Central memory CD8-positive, alpha-beta T cell (primary cell): ENCODE results near the gene ABCG1.

Source experiments
- ATAC-seq: fragments of 150-1000 bp; cut with Tn5 transposase; replicated peaks from 2 replicates; pipeline ENCODE4 v1.10.0; 2022; ENCODE audit warnings: mild to moderate bottlenecking, moderate FRiP score, moderate number of reproducible peaks; ENCODE audit not compliant: poor library complexity, severe bottlenecking; ENCODE audit errors: extremely low read depth
- DNase-seq, 2 donors: peaks; one replicate each; pipeline ENCODE4 v3.0.0; 2021; ENCODE audit warnings: low spot score in 2 of 2
- H3K27ac Mint-ChIP-seq: one replicate; pipeline ENCODE4 v1.8.0; 2022; ENCODE audit warnings: low read depth, mild to moderate bottlenecking, moderate library complexity, mixed read lengths
- H3K27me3 Mint-ChIP-seq: one replicate; pipeline ENCODE4 v1.8.0; 2022; ENCODE audit warnings: mixed read lengths
- H3K36me3 Mint-ChIP-seq: one replicate; pipeline ENCODE4 v1.8.0; 2022; ENCODE audit warnings: mild to moderate bottlenecking, moderate library complexity, mixed read lengths; ENCODE audit not compliant: insufficient read depth
- H3K4me1 Mint-ChIP-seq: one replicate; pipeline ENCODE4 v1.8.0; 2022; ENCODE audit warnings: mixed read lengths
- H3K4me3 Mint-ChIP-seq: one replicate; pipeline ENCODE4 v1.8.0; 2022; ENCODE audit warnings: mild to moderate bottlenecking, moderate library complexity, mixed read lengths
- H3K9me3 Mint-ChIP-seq: one replicate; pipeline ENCODE4 v1.8.0; 2022; ENCODE audit warnings: mixed read lengths

ABCG1 gene

DNA sequence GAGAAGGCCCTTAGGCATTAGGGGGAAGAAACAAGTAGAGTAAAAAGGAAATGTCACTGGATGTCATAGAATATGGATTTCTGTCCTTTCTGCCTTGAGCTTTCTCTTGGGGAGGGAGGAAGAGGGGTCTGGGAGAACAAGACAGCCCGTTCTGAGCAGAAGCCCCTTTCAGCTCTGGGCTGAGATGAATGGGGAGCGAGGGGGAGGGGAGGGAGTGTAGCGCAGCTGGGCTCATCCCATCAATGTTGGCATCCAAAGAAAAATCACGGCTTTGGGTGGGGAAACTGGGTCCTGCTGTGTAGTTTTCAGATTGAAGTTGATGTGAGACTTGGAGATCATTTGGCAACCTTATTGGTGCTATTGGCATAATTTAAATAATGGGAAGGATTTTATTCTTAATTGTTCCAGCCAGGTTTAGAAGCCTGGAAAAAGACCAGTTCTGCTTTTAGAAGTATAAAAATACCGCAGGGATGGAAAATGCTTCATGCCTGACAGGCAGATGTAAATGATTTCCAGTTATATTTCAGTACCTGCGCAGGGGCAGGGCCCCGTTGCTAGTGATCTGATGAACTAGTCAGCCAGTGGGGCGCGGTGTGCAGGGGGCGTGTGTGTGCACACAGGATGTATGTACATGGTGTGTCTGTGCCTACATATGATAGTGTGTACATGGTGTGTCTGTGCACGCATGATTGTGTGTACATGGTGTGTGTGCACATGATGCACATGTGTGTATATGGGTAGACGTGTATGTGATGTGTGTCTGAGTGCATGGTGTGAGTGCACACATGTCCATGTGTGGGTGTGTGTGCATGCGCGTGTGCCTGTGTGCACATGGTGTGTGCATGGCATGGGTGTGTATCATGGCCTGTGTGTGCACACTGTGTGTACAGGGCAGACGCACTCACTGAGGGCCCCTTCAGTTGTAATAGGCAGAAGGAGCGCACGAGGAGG is 36.0 kb downstream of the ABCG1 start:
- Mint-ChIP-seq H3K27me3 (no peaks in the 10 kb centered on the region), H3K4me3 (no peak overlapping the region), H3K27ac (no peak overlapping the region), H3K4me1 (peaks cover 47% of the 10 kb centered on the region), H3K9me3 (no peaks in the 10 kb centered on the region), H3K36me3 (peaks cover 15% of the 10 kb centered on the region)
- DNase-seq (no peak), ATAC-seq (no peak)

DNA sequence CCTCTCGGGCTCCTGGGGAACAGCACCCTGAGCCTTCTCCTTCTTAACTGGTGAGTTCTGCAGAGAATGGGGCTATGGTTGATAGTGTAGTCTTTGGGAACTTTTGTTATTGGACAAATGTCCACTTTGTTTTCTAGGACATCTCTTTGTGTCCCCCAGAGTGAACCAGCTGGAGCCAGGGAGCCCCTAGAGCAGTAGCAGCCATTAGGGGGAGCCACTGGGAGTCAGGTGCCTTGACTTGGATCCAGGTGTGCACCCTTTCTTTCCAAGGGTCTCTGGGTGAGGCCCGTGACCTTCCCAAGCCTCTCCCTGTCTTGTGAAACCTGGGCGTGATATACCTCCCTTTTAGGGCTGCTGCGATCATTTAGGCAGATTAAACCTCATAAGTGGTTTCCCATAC is 36.9 kb downstream of the ABCG1 start:
- ATAC-seq (no peak), DNase-seq (no peak)
- Mint-ChIP-seq H3K4me3 (no peak overlapping the region), H3K4me1 (peaks cover 44% of the 10 kb centered on the region), H3K27me3 (no peaks in the 10 kb centered on the region), H3K27ac (no peak overlapping the region), H3K9me3 (no peaks in the 10 kb centered on the region), H3K36me3 (peaks cover 15% of the 10 kb centered on the region)

DNA sequence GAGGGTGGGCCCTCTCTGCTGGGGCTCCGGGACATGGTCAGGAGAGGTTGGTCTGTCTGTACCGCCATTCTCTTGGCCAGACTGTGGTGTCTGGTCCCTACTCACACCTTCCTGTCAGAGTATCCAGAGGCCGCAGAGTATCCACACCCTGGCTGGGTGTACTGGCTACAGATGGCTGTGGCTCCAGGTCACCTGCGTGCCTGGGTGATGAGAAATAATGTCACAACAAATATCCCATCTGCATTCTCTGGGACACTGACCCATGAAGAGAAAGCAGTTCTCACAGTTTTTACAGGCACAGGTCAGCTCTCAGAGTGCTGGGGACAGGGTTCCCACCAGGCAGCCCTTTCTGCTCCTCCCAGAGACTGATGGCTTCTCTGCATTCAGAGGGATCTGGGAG is 37.4 kb downstream of the ABCG1 start:
- H3K27ac Mint-ChIP-seq, result no peak overlapping the region
- peaks cover 39% of the 10 kb centered on the region for H3K4me1 Mint-ChIP-seq
- H3K27me3 Mint-ChIP-seq, result no peaks in the 10 kb centered on the region
- no peaks in the 10 kb centered on the region for H3K9me3 Mint-ChIP-seq
- no peak overlapping the region for H3K4me3 Mint-ChIP-seq
- H3K36me3 Mint-ChIP-seq, result peaks cover 15% of the 10 kb centered on the region
- DNase-seq, result no peak
- no peak for ATAC-seq

DNA sequence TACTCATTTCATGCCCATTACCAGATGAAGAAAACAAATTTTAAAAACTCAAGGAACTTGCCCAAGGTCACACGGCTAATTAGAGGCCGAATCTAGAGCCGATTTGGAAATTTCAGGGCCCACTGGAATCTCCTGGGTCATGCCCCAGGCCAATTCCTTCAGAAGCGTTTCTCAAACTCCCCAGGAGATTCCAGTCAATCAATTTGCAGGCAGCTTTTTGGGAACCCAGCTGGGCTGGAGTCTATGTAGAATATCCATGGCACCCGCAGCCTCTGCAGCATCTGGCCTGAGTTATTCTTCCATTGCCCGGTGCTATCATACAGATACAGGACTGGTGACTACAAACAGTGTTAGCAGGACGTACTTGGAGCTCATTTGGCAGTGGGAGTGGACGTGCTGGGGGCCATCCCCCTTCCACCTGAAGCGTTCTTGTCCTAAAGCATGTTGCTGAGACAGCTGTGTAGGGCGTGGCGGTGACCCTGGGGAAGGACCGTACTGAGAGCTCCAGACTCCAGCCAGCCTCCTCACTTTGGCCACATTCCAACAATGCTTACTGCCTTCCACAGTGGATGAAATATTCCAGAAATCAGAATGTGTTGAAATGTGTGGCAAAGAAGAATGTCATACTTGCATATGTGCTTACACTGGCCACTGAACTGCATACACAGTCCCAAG is 38.3 kb downstream of the ABCG1 start:
- Mint-ChIP-seq H3K27ac (peak overlapping the region; percentile 25), H3K36me3 (peaks cover 11% of the 10 kb centered on the region), H3K9me3 (no peaks in the 10 kb centered on the region), H3K4me3 (no peak overlapping the region), H3K4me1 (peaks cover 36% of the 10 kb centered on the region), H3K27me3 (no peaks in the 10 kb centered on the region)
- no peak for ATAC-seq
- no peak for DNase-seq

DNA sequence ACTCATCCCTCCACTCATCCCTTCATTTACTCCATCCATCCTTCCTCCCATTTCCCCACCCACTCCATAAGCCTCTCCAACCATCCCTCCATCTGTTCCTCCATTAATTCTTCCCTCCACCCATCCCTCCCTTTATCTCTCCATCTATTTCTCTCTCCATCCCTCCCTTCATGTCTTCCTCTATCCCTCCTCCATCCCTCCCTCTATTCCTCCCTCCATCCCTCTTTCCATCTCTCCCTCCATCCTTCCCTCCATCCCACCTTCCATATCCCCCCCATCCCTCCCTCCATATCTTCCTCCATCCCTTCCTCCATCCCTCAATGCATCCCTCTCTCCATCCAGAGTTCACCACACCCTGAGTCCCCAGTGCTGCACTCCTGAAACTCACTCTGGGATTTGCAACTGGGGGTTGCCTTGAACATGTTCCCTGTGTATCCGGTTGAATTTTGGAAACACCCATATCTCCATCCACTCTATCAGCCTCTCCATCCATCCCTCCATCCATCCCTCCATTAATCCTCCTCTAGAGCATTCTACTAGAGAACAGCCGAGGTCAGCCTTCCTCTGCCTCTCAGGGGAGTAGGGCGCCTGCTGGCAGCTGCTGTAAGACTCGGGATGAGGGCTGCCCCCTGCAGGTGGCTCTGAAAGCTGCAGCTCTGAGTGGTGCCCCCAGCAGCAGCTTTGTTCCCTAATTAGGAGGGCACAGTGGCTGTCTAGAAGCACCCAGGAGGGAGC is 39.4 kb downstream of the ABCG1 start:
- DNase-seq, result peak; percentile 76 to 81
- Mint-ChIP-seq H3K27ac (peak overlapping the region; percentile 50), H3K4me3 (no peak overlapping the region)

DNA sequence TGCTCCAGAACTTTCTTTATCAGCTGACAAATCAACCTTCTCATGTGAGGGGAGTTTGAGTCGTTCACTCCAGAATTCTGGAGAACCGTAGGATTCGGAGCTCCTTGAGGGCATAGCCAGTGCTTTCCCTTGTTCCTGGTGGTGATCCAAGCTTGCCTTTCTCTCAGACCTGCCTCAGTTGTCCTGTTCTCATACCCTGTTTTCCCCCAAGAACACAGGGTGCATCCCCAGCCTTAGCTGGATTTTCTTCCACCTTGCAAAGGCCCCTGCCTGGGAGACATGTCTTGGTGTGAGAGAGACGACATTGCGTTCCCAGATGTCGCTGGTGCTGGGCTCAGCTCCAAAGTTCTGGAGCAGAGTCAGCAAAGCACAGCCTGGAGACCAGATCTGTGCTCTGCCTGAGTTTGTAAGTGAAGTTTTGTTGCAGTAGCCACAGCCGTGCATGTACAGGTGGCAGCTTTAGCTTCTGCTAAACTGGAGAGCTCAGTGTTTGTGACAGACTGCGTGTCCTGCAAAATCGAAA is 40.0 kb downstream of the ABCG1 start:
- ATAC-seq (no peak), DNase-seq (no peak)
- no peaks in the 10 kb centered on the region for H3K27me3 Mint-ChIP-seq
- no peaks in the 10 kb centered on the region for H3K9me3 Mint-ChIP-seq
- peaks cover 9% of the 10 kb centered on the region for H3K36me3 Mint-ChIP-seq
- peak overlapping the region; percentile 50 for H3K27ac Mint-ChIP-seq
- H3K4me1 Mint-ChIP-seq, result peaks cover 22% of the 10 kb centered on the region
- no peak overlapping the region for H3K4me3 Mint-ChIP-seq

More for the DNA sequence above, 39.4 kb downstream of the ABCG1 start:
- H3K9me3 Mint-ChIP-seq, result no peaks in the 10 kb centered on the region
- no peaks in the 10 kb centered on the region for H3K27me3 Mint-ChIP-seq
- peaks cover 9% of the 10 kb centered on the region for H3K36me3 Mint-ChIP-seq
- ATAC-seq, result peak; percentile 81
- peaks cover 27% of the 10 kb centered on the region for H3K4me1 Mint-ChIP-seq

DNA sequence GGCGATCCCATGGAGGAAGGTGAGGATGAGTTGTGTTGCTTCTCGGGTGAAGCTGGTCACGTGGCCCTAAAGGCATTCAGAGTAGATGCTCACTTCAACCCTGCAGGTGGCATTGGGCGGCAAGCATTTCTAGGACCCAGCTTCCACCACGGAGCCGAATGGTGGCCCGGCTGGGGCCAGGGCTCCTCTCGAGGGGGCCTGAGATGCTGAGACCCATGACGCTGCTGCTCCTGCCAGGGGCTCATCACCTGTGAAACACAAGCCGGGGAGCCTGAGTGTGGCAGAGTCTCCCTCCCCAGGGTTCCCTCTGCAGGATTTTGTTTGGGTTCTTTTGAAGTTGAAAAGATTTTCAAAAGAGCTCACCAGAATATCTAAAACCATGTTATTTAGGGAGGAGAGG is 41.2 kb downstream of the ABCG1 start:
- Mint-ChIP-seq H3K36me3 (peaks cover 7% of the 10 kb centered on the region), H3K27ac (no peak overlapping the region), H3K9me3 (no peaks in the 10 kb centered on the region), H3K4me1 (peaks cover 12% of the 10 kb centered on the region), H3K27me3 (no peaks in the 10 kb centered on the region), H3K4me3 (no peak overlapping the region)
- no peak for DNase-seq
- no peak for ATAC-seq

DNA sequence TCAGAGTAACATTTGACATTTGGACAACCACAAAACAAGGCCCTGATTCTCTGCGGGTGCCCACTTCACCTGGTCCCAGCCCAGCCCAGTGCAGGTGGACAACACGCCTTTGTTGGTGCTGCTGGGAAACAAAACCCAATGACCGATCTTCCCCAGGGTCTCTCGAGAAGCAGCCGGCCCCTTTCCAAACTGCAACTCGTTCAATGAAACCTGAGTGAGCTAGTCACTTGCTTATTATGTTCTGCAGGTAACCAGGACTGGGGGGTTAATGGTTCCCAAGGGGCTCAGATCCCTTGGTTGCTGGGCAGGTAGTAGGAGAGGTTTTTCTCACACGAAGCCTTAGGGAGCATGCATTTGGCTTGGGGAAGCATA is 42.9 kb downstream of the ABCG1 start:
- ATAC-seq, result no peak
- DNase-seq, result no peak
- H3K9me3 Mint-ChIP-seq, result no peaks in the 10 kb centered on the region
- H3K4me3 Mint-ChIP-seq, result no peak overlapping the region
- peaks cover 19% of the 10 kb centered on the region for H3K4me1 Mint-ChIP-seq
- H3K27me3 Mint-ChIP-seq, result no peaks in the 10 kb centered on the region
- H3K27ac Mint-ChIP-seq, result no peak overlapping the region
- H3K36me3 Mint-ChIP-seq, result peaks cover 9% of the 10 kb centered on the region

DNA sequence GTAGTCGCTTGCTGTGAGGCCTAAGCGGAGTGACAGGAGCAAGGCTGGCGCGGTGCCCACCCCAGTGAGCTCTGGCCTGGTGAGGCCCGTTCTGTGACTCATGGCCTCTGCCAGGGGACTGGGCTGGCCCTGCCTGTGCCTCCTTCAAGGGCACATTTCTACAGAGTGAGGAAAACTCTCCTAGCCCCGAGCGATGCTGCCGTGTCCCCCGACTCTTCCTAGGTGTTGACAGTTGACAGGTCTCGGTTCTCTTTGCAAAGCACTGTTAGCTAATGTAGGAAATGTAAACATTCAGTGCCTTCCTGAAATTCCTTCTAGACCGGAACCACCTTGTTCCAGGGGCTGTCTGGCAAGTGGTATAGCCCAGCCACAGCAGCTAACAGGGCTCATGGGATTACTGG is 43.9 kb downstream of the ABCG1 start:
- peaks cover 29% of the 10 kb centered on the region for H3K4me1 Mint-ChIP-seq
- no peak for DNase-seq
- no peak for ATAC-seq

DNA sequence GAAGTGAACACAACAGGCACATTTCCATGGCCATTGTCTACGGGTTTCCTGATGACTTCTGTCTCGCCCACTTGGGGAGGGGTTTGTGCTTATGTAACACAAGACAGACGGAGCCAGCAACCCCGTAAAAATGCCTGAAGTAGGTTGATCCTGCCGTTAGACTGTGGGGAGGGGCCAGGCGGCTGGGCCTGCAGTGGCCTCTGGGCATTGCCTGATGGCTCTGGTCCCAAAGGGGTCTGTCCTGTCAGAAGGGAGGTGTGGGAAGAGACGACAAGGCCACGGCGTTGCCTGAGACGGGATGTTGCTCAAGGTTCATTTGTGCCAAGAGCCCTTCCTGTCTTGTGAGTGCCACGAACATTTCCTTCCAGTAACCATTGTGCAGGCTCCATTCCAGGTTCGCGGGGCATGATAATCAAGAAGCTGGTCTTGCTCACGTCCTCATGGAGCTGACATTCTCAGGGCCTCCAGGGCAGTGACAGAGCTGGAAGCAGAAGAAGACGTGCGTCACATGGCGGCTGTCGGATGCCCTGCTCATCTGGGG is 44.7 kb downstream of the ABCG1 start:
- Mint-ChIP-seq H3K27ac (no peak overlapping the region), H3K27me3 (no peaks in the 10 kb centered on the region), H3K4me3 (no peak overlapping the region), H3K36me3 (peaks cover 13% of the 10 kb centered on the region), H3K4me1 (peaks cover 28% of the 10 kb centered on the region), H3K9me3 (no peaks in the 10 kb centered on the region)
- no peak for ATAC-seq
- DNase-seq, result no peak

More for the DNA sequence above, 43.9 kb downstream of the ABCG1 start:
- no peaks in the 10 kb centered on the region for H3K27me3 Mint-ChIP-seq
- H3K4me3 Mint-ChIP-seq, result no peak overlapping the region
- H3K27ac Mint-ChIP-seq, result no peak overlapping the region
- no peaks in the 10 kb centered on the region for H3K9me3 Mint-ChIP-seq
- H3K36me3 Mint-ChIP-seq, result peaks cover 13% of the 10 kb centered on the region

DNA sequence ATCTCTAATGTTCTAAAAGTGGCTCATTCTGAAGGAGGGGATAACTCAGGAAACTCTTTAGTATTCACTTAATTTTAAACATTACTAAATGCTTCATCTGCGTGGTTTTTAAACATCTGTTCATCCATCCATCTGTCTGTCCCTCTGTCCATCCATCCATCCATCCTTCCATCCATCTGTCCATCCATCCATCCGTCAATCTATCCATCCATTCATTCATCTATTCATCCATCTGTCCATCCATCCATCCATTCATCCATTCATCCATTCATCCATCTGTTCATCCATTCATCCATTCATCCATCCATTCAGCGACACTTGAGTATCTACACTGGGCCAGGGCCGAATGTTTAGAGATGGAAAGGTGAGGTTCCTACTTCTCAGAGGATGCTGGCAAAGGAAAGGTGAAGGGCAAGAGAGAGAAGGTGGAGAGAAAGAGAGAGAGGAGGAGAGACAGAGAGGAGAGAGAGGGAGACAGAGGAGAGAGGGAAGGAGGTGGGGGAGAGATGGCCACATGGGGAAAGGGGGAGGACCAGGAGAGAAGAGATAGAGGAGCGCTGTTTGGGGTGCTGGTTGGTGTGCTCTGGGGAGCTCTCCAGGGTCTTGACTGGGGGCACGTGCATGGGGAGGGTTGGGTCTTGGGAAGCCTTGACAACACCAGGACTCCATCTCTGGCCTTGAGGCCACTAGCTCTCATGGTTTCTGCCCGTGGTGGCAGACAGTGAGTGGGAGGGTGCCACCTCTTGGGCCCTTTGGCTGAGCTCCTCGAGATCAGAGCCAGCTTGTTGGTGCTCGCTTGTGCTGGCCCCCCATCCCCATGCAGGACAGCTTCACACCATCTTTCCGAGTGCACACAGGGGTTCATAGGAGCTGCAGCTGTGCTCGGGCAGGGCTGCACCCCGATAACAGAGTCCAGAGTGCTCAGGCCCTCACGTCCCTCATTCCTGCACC is 45.6 kb downstream of the ABCG1 start:
- DNase-seq (no peak), ATAC-seq (no peak)
- no peaks in the 10 kb centered on the region for H3K9me3 Mint-ChIP-seq
- H3K4me1 Mint-ChIP-seq, result peaks cover 29% of the 10 kb centered on the region
- peak overlapping the region; percentile 30 for H3K27ac Mint-ChIP-seq
- no peak overlapping the region for H3K4me3 Mint-ChIP-seq
- no peaks in the 10 kb centered on the region for H3K27me3 Mint-ChIP-seq
- peaks cover 12% of the 10 kb centered on the region for H3K36me3 Mint-ChIP-seq
